Effector memory CD8-positive, alpha-beta T cell (primary cell): ENCODE results near the gene GBP3.
A peak's percentile ranks its signal among the peaks of the same experiment; 100 is the strongest.
"Not testable (repeated sequence)": the region's sequence is repeated elsewhere in the genome, so short reads cannot be mapped to it uniquely, and the experiment has no call there.

Experiments
- ATAC-seq: fragments of 150-1000 bp; cut with Tn5 transposase; replicated peaks from 2 replicates; pipeline ENCODE4 v1.10.0; 2021; ENCODE audit warnings: mild to moderate bottlenecking, moderate library complexity
- DNase-seq, 3 experiments: peaks; one replicate each; pipeline ENCODE4 v3.0.0; 2021
- H3K27ac Mint-ChIP-seq, 2 donors: one replicate each; pipeline ENCODE4 v1.8.0; 2022; ENCODE audit warnings: mild to moderate bottlenecking in 2 of 2, mixed read lengths in 2 of 2, moderate library complexity in 2 of 2
- H3K27me3 Mint-ChIP-seq, 2 donors: one replicate each; pipeline ENCODE4 v1.8.0; 2022; ENCODE audit warnings: mixed read lengths in 2 of 2
- H3K36me3 Mint-ChIP-seq: one replicate; pipeline ENCODE4 v1.8.0; 2022; ENCODE audit warnings: mild to moderate bottlenecking, moderate library complexity, mixed read lengths; ENCODE audit not compliant: insufficient read depth
- H3K4me1 Mint-ChIP-seq, 2 donors: one replicate each; pipeline ENCODE4 v1.8.0; 2022; ENCODE audit warnings: low read depth in 2 of 2, mixed read lengths in 2 of 2
- H3K4me3 Mint-ChIP-seq, 2 donors: one replicate each; pipeline ENCODE4 v1.8.0; 2022; ENCODE audit warnings: mild to moderate bottlenecking in 2 of 2, mixed read lengths in 2 of 2, moderate library complexity in 2 of 2
- H3K9me3 Mint-ChIP-seq, 2 donors: one replicate each; pipeline ENCODE4 v1.8.0; 2022; ENCODE audit warnings: mixed read lengths in 2 of 2

Gene GBP3

GRCh38 chr1:89049187-89049586 lies 26.5 kb upstream of the GBP3 start:
- not testable (repeated sequence) for ATAC-seq, H3K9me3 Mint-ChIP-seq, DNase-seq, H3K27ac Mint-ChIP-seq, H3K4me1 Mint-ChIP-seq, H3K4me3 Mint-ChIP-seq, H3K27me3 Mint-ChIP-seq
- H3K36me3 Mint-ChIP-seq, result peaks cover 42% of the 10 kb centered on the region

GRCh38 chr1:89047734-89048133 lies 25.1 kb upstream of the GBP3 start:
- Mint-ChIP-seq H3K27ac (no peak overlapping the region), H3K36me3 (peaks cover 28% of the 10 kb centered on the region), H3K27me3 (no peaks in the 10 kb centered on the region), H3K4me1 (peaks cover 3% of the 10 kb centered on the region in 2 donors), H3K4me3 (no peak overlapping the region), H3K9me3 (no peaks in the 10 kb centered on the region)
- DNase-seq (no peak), ATAC-seq (no peak)

- not testable (repeated sequence) for H3K27ac Mint-ChIP-seq, H3K4me3 Mint-ChIP-seq, H3K9me3 Mint-ChIP-seq, H3K27me3 Mint-ChIP-seq, H3K4me1 Mint-ChIP-seq, DNase-seq
- peaks cover 16% of the 10 kb centered on the region for H3K36me3 Mint-ChIP-seq
- ATAC-seq, result peak; percentile 66
Observed at GRCh38 chr1:89046318-89047183, 23.9 kb upstream of the GBP3 start.

- H3K27ac Mint-ChIP-seq, result no peak overlapping the region
- H3K4me1 Mint-ChIP-seq, result peaks cover 9 to 15% of the 10 kb centered on the region in 2 donors
- DNase-seq, result no peak
- H3K4me3 Mint-ChIP-seq, result no peak overlapping the region
- H3K36me3 Mint-ChIP-seq, result peaks cover 7% of the 10 kb centered on the region
- no peak for ATAC-seq
- H3K27me3 Mint-ChIP-seq, result no peaks in the 10 kb centered on the region
- H3K9me3 Mint-ChIP-seq, result no peaks in the 10 kb centered on the region
Observed at GRCh38 chr1:89044970-89045721, 22.5 kb upstream of the GBP3 start.

- ATAC-seq, result no peak
- no peak overlapping the region for H3K27ac Mint-ChIP-seq
Observed at GRCh38 chr1:89043940-89044339, 21.3 kb upstream of the GBP3 start.

GRCh38 chr1:89042491-89042890 lies 19.8 kb upstream of the GBP3 start:
- DNase-seq (no peak), ATAC-seq (no peak)
- Mint-ChIP-seq H3K36me3 (peaks cover 3% of the 10 kb centered on the region), H3K4me1 (peaks cover 9 to 21% of the 10 kb centered on the region in 2 donors), H3K27ac (peak overlapping the region in 1 of 2 donors; percentile 9), H3K9me3 (no peaks in the 10 kb centered on the region), H3K27me3 (no peaks in the 10 kb centered on the region), H3K4me3 (no peak overlapping the region)

More at GRCh38 chr1:89043940-89044339, 21.3 kb upstream of the GBP3 start:
- DNase-seq, result no peak
- H3K4me3 Mint-ChIP-seq, result no peak overlapping the region
- no peaks in the 10 kb centered on the region for H3K27me3 Mint-ChIP-seq
- peaks cover 7% of the 10 kb centered on the region for H3K36me3 Mint-ChIP-seq
- peaks cover 9 to 20% of the 10 kb centered on the region in 2 donors for H3K4me1 Mint-ChIP-seq
- no peaks in the 10 kb centered on the region for H3K9me3 Mint-ChIP-seq

- ATAC-seq, result no peak
- Mint-ChIP-seq H3K4me3 (peak overlapping the region; percentile 45 to 46), H3K36me3 (no peaks in the 10 kb centered on the region), H3K27ac (peak overlapping the region; percentile 76 to 80), H3K4me1 (peaks cover 9 to 21% of the 10 kb centered on the region in 2 donors), H3K27me3 (no peaks in the 10 kb centered on the region), H3K9me3 (no peaks in the 10 kb centered on the region)
- no peak for DNase-seq
Observed at GRCh38 chr1:89041721-89042120, 19.1 kb upstream of the GBP3 start.

- ATAC-seq (peak; percentile 82), DNase-seq (no peak)
- Mint-ChIP-seq H3K4me3 (peak overlapping the region; percentile 45 to 46), H3K9me3 (no peaks in the 10 kb centered on the region), H3K36me3 (no peaks in the 10 kb centered on the region), H3K27me3 (no peaks in the 10 kb centered on the region), H3K4me1 (peaks cover 9 to 21% of the 10 kb centered on the region in 2 donors), H3K27ac (peak overlapping the region; percentile 76 to 80)
Observed at GRCh38 chr1:89041119-89041641, 18.5 kb upstream of the GBP3 start.

- H3K4me1 Mint-ChIP-seq, result peaks cover 9 to 21% of the 10 kb centered on the region in 2 donors
- no peaks in the 10 kb centered on the region for H3K9me3 Mint-ChIP-seq
- H3K4me3 Mint-ChIP-seq, result peak overlapping the region in 1 of 2 donors; percentile 46
- H3K27me3 Mint-ChIP-seq, result no peaks in the 10 kb centered on the region
- H3K27ac Mint-ChIP-seq, result peak overlapping the region in 1 of 2 donors; percentile 11
- H3K36me3 Mint-ChIP-seq, result no peaks in the 10 kb centered on the region
- DNase-seq, result no peak
- no peak for ATAC-seq
Observed at GRCh38 chr1:89040315-89040626, 17.6 kb upstream of the GBP3 start.

GRCh38 chr1:89037186-89037585 lies 14.5 kb upstream of the GBP3 start:
- no peaks in the 10 kb centered on the region for H3K36me3 Mint-ChIP-seq
- H3K4me3 Mint-ChIP-seq, result no peak overlapping the region
- DNase-seq (no peak), ATAC-seq (no peak)
- H3K27ac Mint-ChIP-seq, result no peak overlapping the region
- H3K9me3 Mint-ChIP-seq, result no peaks in the 10 kb centered on the region
- H3K4me1 Mint-ChIP-seq, result peaks cover 17 to 42% of the 10 kb centered on the region in 2 donors
- H3K27me3 Mint-ChIP-seq, result no peaks in the 10 kb centered on the region

GRCh38 chr1:89035080-89035479 lies 12.4 kb upstream of the GBP3 start:
- peaks cover 8 to 35% of the 10 kb centered on the region in 2 donors for H3K4me1 Mint-ChIP-seq
- H3K4me3 Mint-ChIP-seq, result no peak overlapping the region
- no peaks in the 10 kb centered on the region for H3K9me3 Mint-ChIP-seq
- no peaks in the 10 kb centered on the region for H3K36me3 Mint-ChIP-seq
- ATAC-seq (no peak), DNase-seq (no peak)
- peak overlapping the region in 1 of 2 donors; percentile 1 for H3K27ac Mint-ChIP-seq
- H3K27me3 Mint-ChIP-seq, result no peaks in the 10 kb centered on the region

- H3K9me3 Mint-ChIP-seq, DNase-seq, H3K36me3 Mint-ChIP-seq, H3K27me3 Mint-ChIP-seq, ATAC-seq: not testable (repeated sequence)
- Mint-ChIP-seq H3K27ac (peak overlapping the region; percentile 47 to 53), H3K4me1 (peaks cover 12 to 35% of the 10 kb centered on the region in 2 donors), H3K4me3 (peak overlapping the region; percentile 3 to 58)
Observed at GRCh38 chr1:89034004-89034403, 11.3 kb upstream of the GBP3 start.

- H3K27me3 Mint-ChIP-seq, H3K36me3 Mint-ChIP-seq, ATAC-seq, DNase-seq, H3K9me3 Mint-ChIP-seq: not testable (repeated sequence)
- peak overlapping the region in 1 of 2 donors; percentile 49 for H3K4me3 Mint-ChIP-seq
- H3K4me1 Mint-ChIP-seq, result peaks cover 17 to 30% of the 10 kb centered on the region in 2 donors
- peak overlapping the region; percentile 57 to 90 for H3K27ac Mint-ChIP-seq
Observed at GRCh38 chr1:89029051-89029450, 6.4 kb upstream of the GBP3 start.
